Body of pancreas (tissue), 4 donors: Measurements from ENCODE around the gene SCP2.

ENCODE experiments used
- POLR2A ChIP-seq, 3 donors: fragments of 450-650 bp; IDR thresholded peaks; one replicate each; pipeline ENCODE4 v1.6.1; 2016; ENCODE audit warnings: antibody characterized with exemption in 3 of 3, mild to moderate bottlenecking in 2 of 3
- TF ChIP-seq, protein P1 (sequence below), 7 experiments: fragments of 450-650 bp in 4 of 7; fragments of 200-600 bp in 3 of 7; sonication (generic) in 3 of 7; IDR thresholded peaks; one replicate each; pipeline ENCODE4 v1.5.1; 2016 to 2019; ENCODE audit warnings: antibody characterized with exemption in 7 of 7

DNA sequence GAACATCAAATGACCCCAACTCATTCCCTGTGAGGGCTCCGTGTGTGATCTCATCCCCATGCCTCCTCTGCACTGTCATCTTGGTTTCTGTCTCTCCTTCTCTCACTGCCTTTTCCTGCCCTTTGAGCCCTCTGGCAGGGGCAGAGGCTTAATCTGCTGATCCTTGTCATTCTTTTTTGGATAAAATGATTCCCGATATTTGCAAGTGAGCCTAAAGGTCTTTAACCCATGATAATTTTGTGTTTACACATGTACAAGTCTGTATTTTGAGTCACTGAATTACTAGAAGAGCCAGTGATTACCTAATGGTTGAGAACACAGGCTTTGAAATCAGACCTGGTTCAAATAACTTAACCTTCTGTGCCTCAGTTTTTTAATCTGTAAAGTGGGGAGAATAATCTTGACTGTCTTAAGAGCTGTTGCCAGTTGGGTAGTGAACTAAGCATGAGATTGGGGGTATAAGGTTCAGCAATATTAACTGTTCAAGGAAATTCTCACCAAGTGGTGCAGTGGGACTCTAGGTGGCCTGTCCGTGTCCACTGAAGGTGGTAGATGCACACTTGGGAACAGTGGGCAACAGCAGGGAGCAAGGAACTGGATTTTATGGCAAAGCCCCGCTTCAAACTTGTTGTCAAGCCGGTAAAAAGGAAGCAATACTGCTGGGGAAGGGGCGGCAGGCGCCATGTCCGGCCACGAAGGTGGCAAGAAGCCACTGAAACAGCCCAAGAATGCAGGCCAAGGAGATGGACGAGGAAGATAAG, 7.2 kb upstream of the SCP2 start:
- TF ChIP-seq, protein P1, sequence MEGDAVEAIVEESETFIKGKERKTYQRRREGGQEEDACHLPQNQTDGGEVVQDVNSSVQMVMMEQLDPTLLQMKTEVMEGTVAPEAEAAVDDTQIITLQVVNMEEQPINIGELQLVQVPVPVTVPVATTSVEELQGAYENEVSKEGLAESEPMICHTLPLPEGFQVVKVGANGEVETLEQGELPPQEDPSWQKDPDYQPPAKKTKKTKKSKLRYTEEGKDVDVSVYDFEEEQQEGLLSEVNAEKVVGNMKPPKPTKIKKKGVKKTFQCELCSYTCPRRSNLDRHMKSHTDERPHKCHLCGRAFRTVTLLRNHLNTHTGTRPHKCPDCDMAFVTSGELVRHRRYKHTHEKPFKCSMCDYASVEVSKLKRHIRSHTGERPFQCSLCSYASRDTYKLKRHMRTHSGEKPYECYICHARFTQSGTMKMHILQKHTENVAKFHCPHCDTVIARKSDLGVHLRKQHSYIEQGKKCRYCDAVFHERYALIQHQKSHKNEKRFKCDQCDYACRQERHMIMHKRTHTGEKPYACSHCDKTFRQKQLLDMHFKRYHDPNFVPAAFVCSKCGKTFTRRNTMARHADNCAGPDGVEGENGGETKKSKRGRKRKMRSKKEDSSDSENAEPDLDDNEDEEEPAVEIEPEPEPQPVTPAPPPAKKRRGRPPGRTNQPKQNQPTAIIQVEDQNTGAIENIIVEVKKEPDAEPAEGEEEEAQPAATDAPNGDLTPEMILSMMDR (IDR thresholded peaks at IDR 0.05) = no peak
- no peak for TF ChIP-seq POLR2A (IDR thresholded peaks at IDR 0.05)
